ENCODE results near the gene GPC5.

DNA sequence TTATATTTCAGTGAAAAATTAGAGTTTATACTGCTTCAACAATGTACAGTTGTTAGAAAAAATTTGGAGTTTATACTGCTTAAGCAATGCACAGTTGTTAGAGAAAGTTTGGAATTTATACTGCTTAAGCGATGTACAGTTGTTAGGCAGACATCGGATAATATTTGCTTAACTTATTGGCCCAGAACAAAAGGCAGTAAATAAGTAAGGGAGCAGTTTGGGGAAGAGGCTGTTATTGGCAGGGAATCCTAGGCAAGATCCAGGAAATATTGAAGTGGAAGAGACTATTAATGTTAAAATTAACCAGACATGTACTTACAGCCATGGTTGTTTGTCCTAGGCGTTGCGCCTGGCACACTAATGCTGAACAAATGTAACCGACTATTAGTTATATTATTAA is 166.9 kb downstream of the GPC5 start:
- TF ChIP-seq ELF4 (IDR thresholded peaks at IDR 0.05) (no peak), HDGF (IDR thresholded peaks at IDR 0.05; ENCODE audit: borderline replicate concordance) (no peak), SP1 (IDR thresholded peaks at IDR 0.05) (no peak), NFRKB (IDR thresholded peaks at IDR 0.05) (no peak)

Measured in HEK293T (cell line).